ENCODE data around the gene SLC1A1. TPM values are rescaled to one million over a fixed set of nuclear protein-coding genes. Genes with fewer than 3 reads are reported as not detected.
A peak's percentile ranks its signal among the peaks of the same experiment; 100 is the strongest.

Gene SLC1A1
- polyA plus RNA-seq, 6 donors from 2014 or later: not detected

GRCh38 chr9:4494806-4495205, 4.5 kb downstream of the SLC1A1 start:
- DNase-seq (no peak), ATAC-seq (ENCODE audit: low read depth in 2 of 2) (no peak)
- peaks cover 8 to 14% (median 14%) of the 10 kb centered on the region in 3 donors for H3K4me1 Mint-ChIP-seq
- H3K36me3 Mint-ChIP-seq: peaks cover 0 to 6% of the 10 kb centered on the region in 2 donors
- peaks cover 0 to 2% (median 0%) of the 10 kb centered on the region in 7 donors for H3K9me3 Mint-ChIP-seq
- H3K27ac Mint-ChIP-seq: no peak overlapping the region
- H3K27me3 Mint-ChIP-seq: peaks cover 40 to 43% (median 42%) of the 10 kb centered on the region in 3 donors
- H3K4me3 Mint-ChIP-seq: no peak overlapping the region

DNA sequence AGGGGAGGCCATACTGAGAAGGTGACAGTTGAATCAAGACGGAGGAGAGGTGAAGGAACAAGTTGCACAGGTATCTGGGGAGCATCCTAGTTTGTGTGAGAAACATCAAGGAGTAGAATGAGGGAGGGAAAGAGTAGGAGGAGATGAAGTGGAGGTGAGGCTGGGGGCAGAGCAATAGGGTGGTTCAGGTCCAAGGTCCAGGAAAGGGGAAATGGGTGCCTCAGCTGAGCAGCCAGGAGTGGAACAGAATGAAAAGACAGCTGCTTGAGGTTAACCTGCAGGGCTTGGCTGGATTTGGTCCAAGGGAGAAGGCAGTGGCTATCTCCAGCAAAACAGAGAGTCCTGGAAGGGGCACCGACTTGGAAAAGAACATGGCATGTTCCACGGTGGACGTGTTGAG, 5.3 kb downstream of the SLC1A1 start:
- Mint-ChIP-seq H3K9me3 (peaks cover 0 to 2% (median 0%) of the 10 kb centered on the region in 7 donors), H3K27ac (no peak overlapping the region), H3K36me3 (peaks cover 0 to 6% of the 10 kb centered on the region in 2 donors), H3K4me1 (peaks cover 8 to 14% (median 12%) of the 10 kb centered on the region in 3 donors), H3K27me3 (peaks cover 39 to 42% (median 40%) of the 10 kb centered on the region in 3 donors), H3K4me3 (no peak overlapping the region)
- ATAC-seq (ENCODE audit: low read depth in 2 of 2) (no peak), DNase-seq (no peak)

DNA sequence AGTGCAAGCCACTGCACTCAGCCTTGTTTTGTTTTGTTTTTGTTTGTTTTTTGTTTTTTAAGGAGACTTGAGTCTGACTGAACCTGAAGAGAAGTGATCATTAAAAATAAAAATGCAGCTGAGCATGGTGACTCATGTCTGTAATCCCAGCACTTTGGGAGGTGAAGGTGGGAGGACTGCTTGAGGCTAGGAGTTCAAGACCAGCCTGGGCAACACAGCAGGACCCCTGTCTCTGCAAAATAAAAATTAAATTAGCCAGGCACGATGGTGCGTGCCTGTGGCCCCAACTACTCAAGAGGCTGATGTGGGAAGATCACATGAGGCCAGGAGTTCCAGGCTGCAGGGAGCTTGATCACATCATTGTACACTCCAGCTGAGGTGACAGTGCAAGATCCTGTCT, 6.2 kb downstream of the SLC1A1 start:
- Mint-ChIP-seq H3K9me3 (peaks cover 0 to 2% (median 0%) of the 10 kb centered on the region in 7 donors), H3K36me3 (peaks cover 0 to 6% of the 10 kb centered on the region in 2 donors), H3K27ac (no peak overlapping the region), H3K4me3 (peak overlapping the region in 1 of 8 donors; percentile 11), H3K4me1 (peaks cover under 1 to 5% (median 4%) of the 10 kb centered on the region in 3 donors), H3K27me3 (peaks cover 34 to 35% (median 34%) of the 10 kb centered on the region in 3 donors)
- ATAC-seq (ENCODE audit: low read depth in 2 of 2): no peak
- no peak for DNase-seq

GRCh38 chr9:4497395-4497794, 7.1 kb downstream of the SLC1A1 start:
- Mint-ChIP-seq H3K4me1 (no peaks in the 10 kb centered on the region), H3K36me3 (peaks cover 0 to 6% of the 10 kb centered on the region in 2 donors), H3K9me3 (peaks cover 0 to 2% (median 0%) of the 10 kb centered on the region in 7 donors), H3K27ac (no peak overlapping the region), H3K4me3 (no peak overlapping the region), H3K27me3 (peaks cover 25 to 27% (median 26%) of the 10 kb centered on the region in 3 donors)
- no peak for ATAC-seq (ENCODE audit: low read depth in 2 of 2)
- no peak for DNase-seq

DNA sequence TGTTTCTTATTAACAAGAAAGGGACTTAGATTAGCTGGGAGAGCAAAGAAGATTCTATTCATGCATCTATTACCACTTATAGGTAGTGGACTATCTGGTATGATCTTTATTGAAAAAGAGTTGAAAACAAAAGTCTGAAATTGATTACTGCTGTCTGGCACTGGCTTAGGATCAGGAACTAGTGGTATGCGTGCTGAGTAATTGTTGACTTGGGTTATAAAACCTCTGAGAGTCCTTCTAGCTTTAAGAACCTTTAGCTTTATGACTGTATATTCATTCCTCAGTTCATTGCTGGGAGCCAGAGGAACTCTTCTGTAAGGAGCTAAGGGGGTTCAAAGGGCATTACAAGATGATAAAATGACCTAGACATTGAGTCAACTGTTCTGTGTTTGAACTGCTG, 7.6 kb downstream of the SLC1A1 start:
- Mint-ChIP-seq H3K4me3 (no peak overlapping the region), H3K9me3 (peaks cover 0 to 2% (median 0%) of the 10 kb centered on the region in 7 donors), H3K27me3 (peaks cover 24 to 30% (median 28%) of the 10 kb centered on the region in 3 donors), H3K36me3 (peaks cover 0 to 6% of the 10 kb centered on the region in 2 donors), H3K27ac (no peak overlapping the region), H3K4me1 (no peaks in the 10 kb centered on the region)
- ATAC-seq (ENCODE audit: low read depth in 2 of 2): no peak
- DNase-seq: no peak

DNA sequence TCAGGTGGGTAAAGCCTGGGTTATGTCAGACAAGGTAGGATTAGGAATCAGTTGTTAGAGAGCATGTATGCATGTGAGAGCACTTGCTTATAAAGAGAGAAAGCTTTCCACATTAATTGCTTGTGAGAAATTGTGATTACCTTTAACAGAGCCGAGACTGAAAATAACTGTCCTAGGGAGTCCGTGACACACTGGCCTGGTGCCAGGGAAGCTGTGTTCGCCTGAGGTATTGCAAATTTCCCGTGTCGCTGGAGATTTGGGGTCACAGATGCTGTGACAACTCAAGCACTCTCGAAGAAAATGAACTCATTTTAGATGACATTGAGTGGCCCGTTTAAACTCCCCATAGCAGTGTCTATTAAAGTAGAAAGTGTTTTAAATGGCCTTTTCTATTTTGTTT, 9.6 kb downstream of the SLC1A1 start:
- Mint-ChIP-seq H3K4me3 (no peak overlapping the region), H3K4me1 (no peaks in the 10 kb centered on the region), H3K36me3 (peaks cover 0 to 6% of the 10 kb centered on the region in 2 donors), H3K27me3 (peaks cover 24 to 40% (median 26%) of the 10 kb centered on the region in 3 donors), H3K9me3 (peaks cover 0 to 3% (median 0%) of the 10 kb centered on the region in 7 donors), H3K27ac (no peak overlapping the region)
- DNase-seq (no peak), ATAC-seq (ENCODE audit: low read depth in 2 of 2) (no peak)

- DNase-seq: no peak
- no peaks in the 10 kb centered on the region for H3K4me1 Mint-ChIP-seq
- no peak for ATAC-seq (ENCODE audit: low read depth in 2 of 2)
Observed at GRCh38 chr9:4501147-4501507, 10.9 kb downstream of the SLC1A1 start.

DNA sequence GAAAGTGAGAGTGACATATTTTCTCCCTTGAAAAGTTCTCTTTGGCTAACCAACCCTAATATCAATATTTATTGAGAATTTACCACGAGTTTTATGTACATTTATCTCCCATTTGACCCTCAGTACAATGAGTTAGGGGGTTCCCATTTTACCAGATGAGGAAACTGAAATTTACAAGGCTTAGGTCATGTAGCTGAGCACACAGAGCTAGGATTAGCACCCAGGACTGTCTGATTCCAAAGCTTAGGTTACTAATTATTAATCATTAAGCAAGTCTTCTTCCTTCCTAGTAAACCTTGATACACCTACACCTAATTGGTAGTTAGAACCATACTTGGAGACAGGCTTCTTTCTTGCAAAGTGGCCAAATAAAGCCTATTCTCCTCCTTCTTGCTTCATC, 12.2 kb downstream of the SLC1A1 start:
- Mint-ChIP-seq H3K4me1 (no peaks in the 10 kb centered on the region), H3K9me3 (peaks cover 0 to 2% (median 0%) of the 10 kb centered on the region in 7 donors), H3K27me3 (peaks cover under 1 to 28% (median 10%) of the 10 kb centered on the region in 3 donors), H3K36me3 (no peaks in the 10 kb centered on the region), H3K27ac (no peak overlapping the region), H3K4me3 (no peak overlapping the region)
- DNase-seq (no peak), ATAC-seq (ENCODE audit: low read depth in 2 of 2) (no peak)

More at GRCh38 chr9:4501147-4501507, 10.9 kb downstream of the SLC1A1 start:
- Mint-ChIP-seq H3K36me3 (peaks cover 0 to under 1% of the 10 kb centered on the region in 2 donors), H3K4me3 (no peak overlapping the region), H3K9me3 (peaks cover 0 to 2% (median 0%) of the 10 kb centered on the region in 7 donors), H3K27me3 (peaks cover 12 to 30% (median 14%) of the 10 kb centered on the region in 3 donors), H3K27ac (no peak overlapping the region)

- no peak overlapping the region for H3K4me3 Mint-ChIP-seq
- no peak for ATAC-seq (ENCODE audit: low read depth in 2 of 2)
- H3K9me3 Mint-ChIP-seq: peaks cover 0 to 2% (median 0%) of the 10 kb centered on the region in 7 donors
- no peak overlapping the region for H3K27ac Mint-ChIP-seq
- no peaks in the 10 kb centered on the region for H3K4me1 Mint-ChIP-seq
- H3K36me3 Mint-ChIP-seq: no peaks in the 10 kb centered on the region
- peaks cover 6 to 35% (median 9%) of the 10 kb centered on the region in 3 donors for H3K27me3 Mint-ChIP-seq
- no peak for DNase-seq
Observed at GRCh38 chr9:4503103-4503502, 12.8 kb downstream of the SLC1A1 start.

DNA sequence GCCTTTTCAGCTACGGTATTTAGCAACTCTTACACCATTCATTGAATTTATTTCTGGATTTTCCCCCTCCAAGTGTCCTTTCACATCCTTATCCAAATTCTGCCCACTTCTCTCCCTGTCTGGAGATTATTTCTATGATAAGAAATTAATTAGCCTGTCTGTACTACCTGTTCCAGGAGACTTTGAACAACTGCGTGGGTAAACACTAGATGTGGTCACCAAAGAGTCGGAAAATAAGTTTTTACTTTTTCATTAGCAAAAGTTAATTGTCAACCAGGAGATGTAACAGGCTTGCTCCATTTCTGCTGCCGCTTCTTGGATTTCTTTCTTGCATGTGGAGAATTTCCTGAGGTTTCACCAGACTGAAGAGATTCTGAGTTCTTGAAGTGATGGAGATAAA, 14.0 kb downstream of the SLC1A1 start:
- DNase-seq: no peak
- Mint-ChIP-seq H3K4me3 (no peak overlapping the region), H3K4me1 (no peaks in the 10 kb centered on the region), H3K27me3 (peaks cover 6 to 45% (median 9%) of the 10 kb centered on the region in 3 donors), H3K36me3 (no peaks in the 10 kb centered on the region), H3K9me3 (peaks cover 0 to 3% (median 0%) of the 10 kb centered on the region in 7 donors), H3K27ac (no peak overlapping the region)
- ATAC-seq (ENCODE audit: low read depth in 2 of 2): no peak

GRCh38 chr9:4506490-4506889, 16.2 kb downstream of the SLC1A1 start:
- Mint-ChIP-seq H3K27me3 (peaks cover 6 to 43% (median 9%) of the 10 kb centered on the region in 3 donors), H3K36me3 (no peaks in the 10 kb centered on the region), H3K9me3 (peaks cover 0 to 3% (median under 1%) of the 10 kb centered on the region in 7 donors), H3K4me3 (no peak overlapping the region), H3K4me1 (no peaks in the 10 kb centered on the region), H3K27ac (no peak overlapping the region)
- ATAC-seq (ENCODE audit: low read depth in 2 of 2) (no peak), DNase-seq (no peak)

DNA sequence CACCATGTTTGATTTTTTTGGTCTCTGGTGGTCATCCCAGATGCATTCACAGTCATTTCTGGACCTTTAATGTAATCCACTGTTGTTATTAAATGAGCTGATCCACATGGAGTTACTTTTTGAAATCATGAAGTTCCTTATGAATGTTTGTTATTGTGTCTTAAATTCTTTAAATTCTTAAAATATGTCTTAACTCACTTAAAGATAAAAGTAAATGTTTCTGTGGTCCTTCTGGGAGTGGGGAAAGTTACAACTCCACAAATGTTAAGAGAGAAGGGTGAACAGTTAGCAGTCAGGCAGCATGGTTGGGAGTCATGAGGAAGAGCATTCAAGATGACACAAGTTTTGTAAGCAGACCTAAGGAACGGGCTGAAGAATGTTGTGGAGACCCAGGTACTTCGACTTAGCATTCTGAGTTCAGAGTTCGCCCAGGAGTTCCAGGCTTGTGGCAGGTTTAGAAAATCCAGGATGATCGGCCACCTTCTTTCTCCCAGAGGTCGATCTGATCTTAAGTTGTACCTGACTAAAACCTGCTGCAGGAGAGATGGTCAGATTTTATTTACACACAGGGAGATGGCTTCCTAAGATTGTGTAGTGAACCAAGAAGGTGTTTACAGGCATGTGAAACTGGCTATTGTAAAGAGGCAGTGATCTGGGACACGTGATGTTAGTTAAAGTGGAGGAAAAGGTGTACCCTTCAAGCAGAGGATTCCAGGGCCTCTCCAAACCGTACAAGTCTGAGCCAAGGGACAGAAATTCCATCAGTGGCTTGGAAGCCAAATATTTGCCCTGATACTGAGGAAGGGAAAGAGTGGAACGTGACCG, 17.2 kb downstream of the SLC1A1 start:
- Mint-ChIP-seq H3K36me3 (no peaks in the 10 kb centered on the region), H3K9me3 (peaks cover 0 to 6% (median 2%) of the 10 kb centered on the region in 7 donors)
- no peak for ATAC-seq (ENCODE audit: low read depth in 2 of 2)

GRCh38 chr9:4508246-4508906, 18.1 kb downstream of the SLC1A1 start:
- Mint-ChIP-seq H3K27me3 (peaks cover 3 to 32% (median 10%) of the 10 kb centered on the region in 3 donors), H3K4me1 (no peaks in the 10 kb centered on the region), H3K4me3 (no peak overlapping the region), H3K27ac (no peak overlapping the region), H3K36me3 (no peaks in the 10 kb centered on the region), H3K9me3 (peaks cover 0 to 6% (median 2%) of the 10 kb centered on the region in 7 donors)
- ATAC-seq (ENCODE audit: low read depth in 2 of 2) (no peak), DNase-seq (no peak)

More for the DNA sequence above, 17.2 kb downstream of the SLC1A1 start:
- Mint-ChIP-seq H3K27ac (no peak overlapping the region), H3K27me3 (peaks cover 8 to 41% (median 10%) of the 10 kb centered on the region in 3 donors), H3K4me1 (no peaks in the 10 kb centered on the region), H3K4me3 (no peak overlapping the region)
- no peak for DNase-seq

Measured in naive B cell (primary cell).